WERI-Rb-1 (cell line): ENCODE data around the gene GRAMD2B.

Experiments used
- DNase-seq: peaks from one replicate; pipeline ENCODE4 v3.0.0-alpha.2; 2020
- H3K27ac ChIP-seq: fragments of 250-450 bp; sonication (Bioruptor Pico); 2 replicates; pipeline ENCODE4 v1.5.1; 2020; ENCODE audit warnings: mild to moderate bottlenecking, moderate library complexity
- H3K27me3 ChIP-seq: fragments of 250-450 bp; sonication (Bioruptor Pico); 2 replicates; pipeline ENCODE4 v1.5.1; 2021; ENCODE audit warnings: mild to moderate bottlenecking, low read depth, moderate library complexity; ENCODE audit not compliant: insufficient read depth, severe bottlenecking
- H3K36me3 ChIP-seq: fragments of 250-450 bp; sonication (Bioruptor Pico); 2 replicates; pipeline ENCODE4 v1.5.1; 2020; ENCODE audit warnings: mild to moderate bottlenecking, moderate library complexity
- H3K4me3 ChIP-seq: 2 replicates; pipeline ENCODE4 v1.5.1; 2011; ENCODE audit warnings: low read depth, mild to moderate bottlenecking, control low read depth, low read length
- H3K9me3 ChIP-seq: fragments of 250-450 bp; sonication (Bioruptor Pico); 2 replicates; pipeline ENCODE4 v1.5.1; 2021; ENCODE audit warnings: mild to moderate bottlenecking, moderate library complexity; ENCODE audit not compliant: severe bottlenecking
- CTCF ChIP-seq: IDR thresholded peaks from 2 replicates; pipeline ENCODE4 v1.5.1; 2011; ENCODE audit warnings: low read depth, mild to moderate bottlenecking, control low read depth, inconsistent platforms, low read length

GRAMD2B gene

GRCh38 chr5:126460977-126461376 lies 37.8 kb downstream of the GRAMD2B start:
- Histone ChIP-seq H3K27me3 (no peaks in the 10 kb centered on the region), H3K36me3 (no peaks in the 10 kb centered on the region), H3K9me3 (no peaks in the 10 kb centered on the region), H3K27ac (no peak overlapping the region), H3K4me3 (no peak overlapping the region)
- DNase-seq, result no peak
- TF ChIP-seq CTCF, result no peak

- Histone ChIP-seq H3K36me3 (no peaks in the 10 kb centered on the region), H3K27me3 (no peaks in the 10 kb centered on the region), H3K9me3 (no peaks in the 10 kb centered on the region), H3K4me3 (no peak overlapping the region), H3K27ac (no peak overlapping the region)
- TF ChIP-seq CTCF, result no peak
- no peak for DNase-seq
Observed at GRCh38 chr5:126461838-126462237, 38.6 kb downstream of the GRAMD2B start.

GRCh38 chr5:126462239-126463014 lies 39.2 kb downstream of the GRAMD2B start:
- DNase-seq, result no peak
- Histone ChIP-seq H3K27me3 (no peaks in the 10 kb centered on the region), H3K27ac (no peak overlapping the region), H3K36me3 (no peaks in the 10 kb centered on the region), H3K9me3 (no peaks in the 10 kb centered on the region), H3K4me3 (no peak overlapping the region)
- TF ChIP-seq CTCF, result no peak

GRCh38 chr5:126464016-126464415 lies 40.8 kb downstream of the GRAMD2B start:
- Histone ChIP-seq H3K9me3 (no peaks in the 10 kb centered on the region), H3K27ac (no peak overlapping the region), H3K36me3 (no peaks in the 10 kb centered on the region), H3K4me3 (no peak overlapping the region), H3K27me3 (no peaks in the 10 kb centered on the region)
- no peak for DNase-seq
- no peak for TF ChIP-seq CTCF

GRCh38 chr5:126464959-126465358 lies 41.8 kb downstream of the GRAMD2B start:
- no peak for TF ChIP-seq CTCF
- H3K4me3 ChIP-seq, result no peak overlapping the region
- H3K9me3 ChIP-seq, result no peaks in the 10 kb centered on the region
- DNase-seq, result no peak
- H3K27ac ChIP-seq, result no peak overlapping the region
- no peaks in the 10 kb centered on the region for H3K36me3 ChIP-seq
- no peaks in the 10 kb centered on the region for H3K27me3 ChIP-seq

GRCh38 chr5:126468091-126468490 lies 44.9 kb downstream of the GRAMD2B start:
- no peaks in the 10 kb centered on the region for H3K9me3 ChIP-seq
- no peak for TF ChIP-seq CTCF
- no peak overlapping the region for H3K4me3 ChIP-seq
- no peak overlapping the region for H3K27ac ChIP-seq
- H3K36me3 ChIP-seq, result no peaks in the 10 kb centered on the region
- no peak for DNase-seq
- no peaks in the 10 kb centered on the region for H3K27me3 ChIP-seq
